Body of pancreas (tissue), 4 donors: ENCODE results near the gene POLR1E. TPM values are rescaled to one million over a fixed set of nuclear protein-coding genes. Genes with fewer than 3 reads are reported as not detected.

Experiments used
- ATAC-seq: fragments of 150-250 bp; one replicate; pipeline ENCODE4 v1.9.1; 2016
- DNase-seq, 4 donors: peaks; one replicate each; pipeline ENCODE4 v3.0.0-alpha.2; 2019
- H3K27ac ChIP-seq, 4 donors: fragments of 200-600 bp; sonication (generic); 1 replicate in 3 of 4; 2 replicates in 1 of 4; pipeline versions ENCODE4 v1.5.1 to v1.6.1; 2016 to 2019; ENCODE audit warnings: mild to moderate bottlenecking in 1 of 4, mixed read lengths in 1 of 4, moderate library complexity in 1 of 4
- H3K27me3 ChIP-seq, 2 donors: fragments of 200-600 bp; sonication (generic); one replicate each; pipeline ENCODE4 v1.6.0; 2016; ENCODE audit warnings: mild to moderate bottlenecking in 1 of 2
- H3K36me3 ChIP-seq, 2 donors: fragments of 200-600 bp; sonication (generic); replicated peaks in 1 of 2; 2 replicates each; pipeline ENCODE4 v1.5.1; 2016; ENCODE audit warnings: low read depth in 2 of 2; ENCODE audit not compliant: insufficient read depth in 1 of 2
- H3K4me1 ChIP-seq: fragments of 200-600 bp; sonication (generic); one replicate; pipeline ENCODE4 v1.6.0; 2016
- H3K4me3 ChIP-seq, 2 donors: fragments of 200-600 bp; sonication (generic); 1 replicate in 1 of 2; 2 replicates in 1 of 2; pipeline ENCODE4 v1.5.1; 2016 to 2019
- H3K9me3 ChIP-seq, 3 donors: fragments of 200-600 bp; sonication (generic); 1 replicate in 2 of 3; 2 replicates in 1 of 3; pipeline ENCODE4 v1.5.1; 2016
- CTCF ChIP-seq, 7 experiments: fragments of 450-650 bp in 4 of 7; fragments of 200-600 bp in 3 of 7; sonication (generic) in 3 of 7; IDR thresholded peaks; one replicate each; pipeline ENCODE4 v1.5.1; 2016 to 2019; ENCODE audit warnings: antibody characterized with exemption in 7 of 7
- POLR2A ChIP-seq, 3 donors: fragments of 450-650 bp; IDR thresholded peaks; one replicate each; pipeline ENCODE4 v1.6.1; 2016; ENCODE audit warnings: antibody characterized with exemption in 3 of 3, mild to moderate bottlenecking in 2 of 3
- WGBS, 2 donors: methylation state at CpG; one replicate each; pipeline ENCODE4 v1.1.5; 2017; 5-methylcytosine and 5-hydroxymethylcytosine counted together
- intact Hi-C: fragments of 100-400 bp; cut with DNase I; formaldehyde crosslinking; loops from one replicate; pipeline ENCODE4 v1.15.1; 2023
- total RNA-seq, 2 donors: library from RNA; depleted of rRNA; stranded (reverse); fragments of >200 nt; gene quantifications; one replicate each; pipeline ENCODE4 v1.1.0, GENCODE V29; 2016

Gene POLR1E
- total RNA-seq, 2 donors from 2014 or later: 9.6 to 15.0 TPM

GRCh38 chr9:37480759-37481158 lies 5.0 kb upstream of the POLR1E start:
- ATAC-seq (no peak), DNase-seq (no peak)
- H3K4me3 ChIP-seq: no peak overlapping the region
- no peaks in the 10 kb centered on the region for H3K36me3 ChIP-seq
- H3K9me3 ChIP-seq: no peaks in the 10 kb centered on the region
- peaks cover 5% of the 10 kb centered on the region for H3K4me1 ChIP-seq
- no peak overlapping the region for H3K27ac ChIP-seq
- 67 to 83% methylated on average over 3 of the region's 3 CpGs for WGBS, 2 donors
- intact Hi-C loops: no loop called here
- H3K27me3 ChIP-seq: no peaks in the 10 kb centered on the region
- TF ChIP-seq POLR2A (IDR thresholded peaks at IDR 0.05): no peak
- TF ChIP-seq CTCF (IDR thresholded peaks at IDR 0.05): no peak

GRCh38 chr9:37486256-37486615 lies 488 bp downstream of the POLR1E start:
- ATAC-seq (no peak), DNase-seq (no peak)
- Histone ChIP-seq H3K4me3 (peak overlapping the region; percentile 65 to 95), H3K27ac (peak overlapping the region in 3 of 4 donors; percentile 58 to 73 (median 63)), H3K9me3 (no peaks in the 10 kb centered on the region), H3K4me1 (peaks cover 23% of the 10 kb centered on the region), H3K36me3 (peaks cover 0 to 3% of the 10 kb centered on the region in 2 donors), H3K27me3 (no peaks in the 10 kb centered on the region)
- TF ChIP-seq CTCF (IDR thresholded peaks at IDR 0.05) (no peak), POLR2A (IDR thresholded peaks at IDR 0.05) (no peak)
- intact Hi-C loops: no loop called here
- WGBS, 2 donors: 0 to 2% methylated on average over 7 of the region's 7 CpGs

- DNase-seq: peak; percentile 44 to 55 (median 46)
- no peak for TF ChIP-seq CTCF (IDR thresholded peaks at IDR 0.05)
- TF ChIP-seq POLR2A (IDR thresholded peaks at IDR 0.05): no peak
These were observed 1.1 kb downstream of the POLR1E start for GRCh38 chr9:37486616-37487548.

GRCh38 chr9:37491939-37492338 lies 6.2 kb downstream of the POLR1E start:
- DNase-seq (no peak), ATAC-seq (no peak)
- TF ChIP-seq POLR2A (IDR thresholded peaks at IDR 0.05): no peak
- no peak for TF ChIP-seq CTCF (IDR thresholded peaks at IDR 0.05)
- H3K27ac ChIP-seq: no peak overlapping the region
- no peaks in the 10 kb centered on the region for H3K27me3 ChIP-seq
- WGBS, 2 donors: 27 to 57% methylated on average over 1 of the region's 1 CpG
- no peaks in the 10 kb centered on the region for H3K9me3 ChIP-seq
- intact Hi-C loops: loop anchor here (10.0 kb wide), 1 partner anchor 47 kb away; no protein-coding TSS in a partner anchor
- H3K4me1 ChIP-seq: peaks cover 9% of the 10 kb centered on the region
- no peak overlapping the region for H3K4me3 ChIP-seq
- peaks cover 0 to 16% of the 10 kb centered on the region in 2 donors for H3K36me3 ChIP-seq

More at GRCh38 chr9:37486616-37487548, 1.1 kb downstream of the POLR1E start:
- peaks cover 0 to 3% of the 10 kb centered on the region in 2 donors for H3K36me3 ChIP-seq
- WGBS, 2 donors: 19 to 23% methylated on average over 7 of the region's 7 CpGs
- H3K27me3 ChIP-seq: no peaks in the 10 kb centered on the region
- H3K9me3 ChIP-seq: no peaks in the 10 kb centered on the region
- intact Hi-C loops: no loop called here
- ATAC-seq: peak; percentile 25
- peaks cover 23% of the 10 kb centered on the region for H3K4me1 ChIP-seq
- peak overlapping the region in 2 of 4 donors; percentile 58 to 63 for H3K27ac ChIP-seq
- peak overlapping the region; percentile 65 to 95 for H3K4me3 ChIP-seq
